Thymus (tissue), 11 donors: ENCODE data around the gene EPB41L2. TPM values are rescaled to one million over a fixed set of nuclear protein-coding genes. Genes with fewer than 3 reads are reported as not detected.
A peak's percentile ranks its signal among the peaks of the same experiment; 100 is the strongest.

Experiments used
- DNase-seq, 9 donors: peaks; one replicate each; pipeline ENCODE4 v3.0.0-alpha.2; 2013; ENCODE audit warnings: low spot score in 9 of 9, low read depth in 6 of 9, missing footprints in 1 of 9
- H3K27ac ChIP-seq, 2 donors: one replicate each; pipeline ENCODE4 v1.5.1; 2013; ENCODE audit warnings: control low read depth in 1 of 2, low read depth in 1 of 2, low read length in 1 of 2, mild to moderate bottlenecking in 1 of 2, moderate library complexity in 1 of 2
- H3K27me3 ChIP-seq, 2 donors: one replicate each; pipeline ENCODE4 v1.5.1; 2013; ENCODE audit warnings: low read length in 1 of 2; ENCODE audit not compliant: control insufficient read depth in 2 of 2, insufficient read depth in 1 of 2
- H3K36me3 ChIP-seq, 2 donors: one replicate each; pipeline ENCODE4 v1.5.1; 2013; ENCODE audit warnings: low read length in 1 of 2, mild to moderate bottlenecking in 1 of 2, moderate library complexity in 1 of 2; ENCODE audit not compliant: control insufficient read depth in 2 of 2, insufficient read depth in 2 of 2
- H3K4me1 ChIP-seq, 2 donors: one replicate each; pipeline ENCODE4 v1.5.1; 2013; ENCODE audit warnings: low read length in 2 of 2; ENCODE audit not compliant: control insufficient read depth in 2 of 2, insufficient read depth in 2 of 2
- H3K4me3 ChIP-seq, 2 donors: one replicate each; pipeline ENCODE4 v1.5.1; 2013; ENCODE audit warnings: low read length in 2 of 2, control low read depth in 1 of 2, mild to moderate bottlenecking in 1 of 2
- H3K9me3 ChIP-seq, 2 donors: one replicate each; pipeline ENCODE4 v1.5.1; 2013; ENCODE audit warnings: low read length in 1 of 2, mild to moderate bottlenecking in 1 of 2; ENCODE audit not compliant: control insufficient read depth in 2 of 2, insufficient read depth in 1 of 2
- WGBS: extraction: QIAGEN DNeasy Blood & Tissue Kit; methylation state at CpG from one replicate; pipeline ENCODE4 v1.1.7; 2013; 5-methylcytosine and 5-hydroxymethylcytosine counted together
- polyA plus RNA-seq: library from polyadenylated mRNA; stranded (reverse); fragments of 200-250 nt; gene quantifications from one replicate; pipeline ENCODE4 v1.2.3, GENCODE V29; 2013
- total RNA-seq: library from RNA; stranded (reverse); fragments of 120-200 nt; gene quantifications from one replicate; pipeline ENCODE4 v1.2.4, GENCODE V29; 2013
- donor health status: healthy.

EPB41L2 gene
- total and polyA plus RNA-seq, 2 donors, result 19.1 to 22.4 TPM

DNA sequence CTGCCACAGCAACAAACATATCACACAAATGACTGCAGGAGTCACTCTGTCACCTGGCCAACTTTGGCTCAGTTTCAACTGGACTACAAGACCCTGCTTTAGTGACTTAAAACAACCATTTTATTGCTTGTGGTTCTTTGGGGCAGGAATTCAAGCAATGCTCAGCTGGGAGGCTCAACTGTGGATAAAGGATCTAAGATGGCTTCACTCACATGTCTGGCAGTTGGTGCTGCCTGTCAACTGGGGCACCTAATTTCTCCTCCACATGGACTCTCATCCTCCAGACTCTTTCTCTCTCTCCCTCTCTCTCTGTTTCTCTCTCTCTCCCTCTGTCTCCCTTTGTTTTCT lies 2.8 kb upstream of the EPB41L2 start:
- no peak overlapping the region for H3K27ac ChIP-seq
- peaks cover 6 to 17% of the 10 kb centered on the region in 2 donors for H3K4me1 ChIP-seq
- H3K4me3 ChIP-seq, result no peak overlapping the region
- H3K27me3 ChIP-seq, result peaks cover 0 to 11% of the 10 kb centered on the region in 2 donors
- H3K36me3 ChIP-seq, result no peaks in the 10 kb centered on the region
- no peaks in the 10 kb centered on the region for H3K9me3 ChIP-seq
- no peak for DNase-seq

- Histone ChIP-seq H3K4me1 (peaks cover 6 to 17% of the 10 kb centered on the region in 2 donors), H3K27ac (no peak overlapping the region), H3K36me3 (no peaks in the 10 kb centered on the region), H3K4me3 (no peak overlapping the region), H3K27me3 (peaks cover 0 to 11% of the 10 kb centered on the region in 2 donors), H3K9me3 (no peaks in the 10 kb centered on the region)
- 98% methylated on average over 4 of the region's 4 CpGs for WGBS
- DNase-seq, result no peak
Measured at GRCh38 chr6:131065112-131065823, 2.2 kb upstream of the EPB41L2 start.

DNA sequence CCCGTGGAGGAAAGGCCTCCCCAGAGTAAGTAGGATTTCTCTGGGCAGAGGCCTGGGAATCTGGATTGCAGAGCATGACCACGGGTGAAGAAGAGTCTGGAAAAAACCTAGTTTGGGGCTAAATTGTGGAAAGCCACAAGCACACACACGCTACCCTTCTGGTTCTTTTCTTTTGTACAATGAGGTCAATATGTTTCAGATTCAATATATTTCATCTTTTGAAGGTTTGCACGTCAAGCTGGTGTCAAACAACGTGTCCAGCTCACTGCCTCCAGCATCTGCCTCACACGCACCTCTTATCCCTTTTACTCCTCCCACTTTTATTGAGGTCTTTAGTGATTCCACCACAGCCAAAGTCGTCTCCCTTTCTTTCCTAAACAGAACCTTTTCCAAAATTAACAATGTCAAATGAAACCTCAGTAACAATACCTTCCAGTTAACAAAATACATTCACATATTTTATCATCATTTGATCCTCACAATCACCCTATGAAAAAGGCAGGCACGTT lies 773 bp upstream of the EPB41L2 start:
- 70% methylated on average over 8 of the region's 8 CpGs for WGBS
- peaks cover 0 to 11% of the 10 kb centered on the region in 2 donors for H3K27me3 ChIP-seq
- H3K9me3 ChIP-seq, result no peaks in the 10 kb centered on the region
- peak overlapping the region; percentile 81 to 89 for H3K4me3 ChIP-seq
- no peak for DNase-seq
- peak overlapping the region; percentile 66 to 78 for H3K27ac ChIP-seq
- H3K4me1 ChIP-seq, result peaks cover 6 to 17% of the 10 kb centered on the region in 2 donors
- no peaks in the 10 kb centered on the region for H3K36me3 ChIP-seq

GRCh38 chr6:131062241-131063027 lies 611 bp downstream of the EPB41L2 start:
- Histone ChIP-seq H3K27me3 (peaks cover 0 to 11% of the 10 kb centered on the region in 2 donors), H3K4me1 (peaks cover 6 to 17% of the 10 kb centered on the region in 2 donors), H3K9me3 (no peaks in the 10 kb centered on the region), H3K4me3 (peak overlapping the region; percentile 81 to 89), H3K36me3 (no peaks in the 10 kb centered on the region), H3K27ac (peak overlapping the region; percentile 31 to 72)
- DNase-seq, result peak in 4 of 9 donors; percentile 20 to 44 (median 21)
- WGBS, result under 1% methylated on average over 84 of the region's 84 CpGs

DNA sequence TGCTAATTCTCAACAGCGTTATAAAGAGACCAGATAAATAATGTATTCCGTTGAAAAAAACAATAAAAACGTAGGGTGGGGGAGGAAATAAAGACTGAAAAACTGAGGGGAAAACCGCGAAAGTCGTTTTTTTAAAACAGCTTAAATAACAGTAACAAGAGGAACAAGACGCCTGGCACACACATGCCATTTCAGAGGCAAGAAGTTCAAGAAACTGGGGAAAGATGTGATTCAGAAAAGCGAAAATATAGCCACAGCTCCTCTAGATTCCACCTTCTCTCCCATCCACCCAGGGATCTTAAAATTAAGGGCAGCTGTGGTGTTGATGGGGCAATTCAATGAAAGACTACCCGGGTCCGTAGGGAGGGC lies 1.3 kb downstream of the EPB41L2 start:
- Histone ChIP-seq H3K4me1 (peaks cover 6 to 17% of the 10 kb centered on the region in 2 donors), H3K9me3 (no peaks in the 10 kb centered on the region), H3K36me3 (no peaks in the 10 kb centered on the region), H3K27ac (no peak overlapping the region), H3K4me3 (peak overlapping the region; percentile 81 to 89), H3K27me3 (peaks cover 0 to 11% of the 10 kb centered on the region in 2 donors)
- WGBS, result 6% methylated on average over 10 of the region's 10 CpGs
- peak in 2 of 9 donors; percentile 10 to 26 for DNase-seq

- Histone ChIP-seq H3K4me1 (peaks cover 6 to 17% of the 10 kb centered on the region in 2 donors), H3K27ac (no peak overlapping the region), H3K36me3 (no peaks in the 10 kb centered on the region), H3K27me3 (peaks cover 0 to 11% of the 10 kb centered on the region in 2 donors), H3K9me3 (no peaks in the 10 kb centered on the region), H3K4me3 (peak overlapping the region in 1 of 2 donors; percentile 89)
- DNase-seq, result peak in 1 of 9 donors; percentile 21
- 83% methylated on average over 9 of the region's 9 CpGs for WGBS
Measured at GRCh38 chr6:131061041-131061750, 1.8 kb downstream of the EPB41L2 start.

- 84% methylated on average over 3 of the region's 3 CpGs for WGBS
- Histone ChIP-seq H3K4me1 (peaks cover 6 to 17% of the 10 kb centered on the region in 2 donors), H3K36me3 (peaks cover 0 to 4% of the 10 kb centered on the region in 2 donors), H3K9me3 (peaks cover 2 to 3% of the 10 kb centered on the region in 2 donors), H3K27ac (no peak overlapping the region), H3K27me3 (peaks cover 0 to 11% of the 10 kb centered on the region in 2 donors), H3K4me3 (no peak overlapping the region)
- DNase-seq, result no peak
Measured at GRCh38 chr6:131060311-131060710, 2.7 kb downstream of the EPB41L2 start.

GRCh38 chr6:131059486-131059885 lies 3.6 kb downstream of the EPB41L2 start:
- Histone ChIP-seq H3K4me3 (no peak overlapping the region), H3K27ac (no peak overlapping the region), H3K4me1 (peaks cover 6 to 17% of the 10 kb centered on the region in 2 donors), H3K27me3 (peaks cover 0 to 11% of the 10 kb centered on the region in 2 donors), H3K9me3 (peaks cover 3 to 9% of the 10 kb centered on the region in 2 donors), H3K36me3 (peaks cover 0 to 4% of the 10 kb centered on the region in 2 donors)
- 97% methylated on average over 4 of the region's 4 CpGs for WGBS
- DNase-seq, result no peak
